GM19023 (cell line): Measurements from ENCODE around the gene SLC5A3.

ENCODE experiments used
- ATAC-seq: cut with Tn5 transposase; IDR thresholded peaks from one replicate; pipeline ENCODE4 v1.9.1; 2021; ENCODE audit warnings: mild to moderate bottlenecking, moderate library complexity; ENCODE audit not compliant: unreplicated experiment

Gene SLC5A3

DNA sequence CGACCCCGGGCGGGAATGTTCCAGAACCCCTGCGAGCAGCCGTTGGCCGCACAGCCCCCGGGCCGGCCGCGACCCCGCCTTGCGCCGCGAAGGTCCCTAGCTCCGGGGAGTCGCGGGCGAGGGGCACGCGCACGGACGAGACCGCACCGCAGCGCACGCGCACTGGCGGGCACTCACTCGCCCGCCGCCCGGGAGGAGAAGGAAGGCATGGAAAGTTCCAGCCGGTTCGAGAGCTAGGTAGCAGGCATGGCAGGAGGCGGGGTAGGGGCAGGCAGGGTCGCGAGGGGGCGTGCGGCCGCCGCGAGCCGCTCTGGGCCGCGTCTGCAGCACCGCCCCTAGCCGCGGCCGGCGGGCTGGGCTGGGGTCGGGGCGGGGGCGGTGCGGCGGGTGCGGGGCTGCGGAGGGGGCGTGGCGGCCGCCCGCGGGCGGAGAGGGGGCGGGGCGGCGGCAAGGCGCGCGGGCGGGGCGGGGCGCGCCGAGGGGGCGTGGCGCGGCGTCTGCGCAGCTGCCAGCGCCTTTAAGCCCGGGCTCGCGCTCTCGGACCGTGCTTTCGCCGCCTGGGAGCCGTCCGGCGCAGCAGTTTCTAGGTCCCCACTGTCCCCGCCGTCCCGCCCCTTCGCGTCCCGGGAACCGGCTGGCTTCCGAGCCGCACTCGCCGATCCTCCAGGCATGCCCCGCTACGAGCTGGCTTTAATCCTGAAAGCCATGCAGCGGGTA, at the start of gene SLC5A3, which contains the start of gene MRPS6:
Gene SLC5A3, plus strand, starts transcription at position 547 of the 717 bp plus-strand sequence. CDS start 21,621 bp downstream, outside the sequence.
Gene MRPS6, plus strand, starts transcription at position 547 of the 717 bp plus-strand sequence. Its CDS starts 123 bp downstream, at position 670.
- peak; percentile 78 for ATAC-seq

DNA sequence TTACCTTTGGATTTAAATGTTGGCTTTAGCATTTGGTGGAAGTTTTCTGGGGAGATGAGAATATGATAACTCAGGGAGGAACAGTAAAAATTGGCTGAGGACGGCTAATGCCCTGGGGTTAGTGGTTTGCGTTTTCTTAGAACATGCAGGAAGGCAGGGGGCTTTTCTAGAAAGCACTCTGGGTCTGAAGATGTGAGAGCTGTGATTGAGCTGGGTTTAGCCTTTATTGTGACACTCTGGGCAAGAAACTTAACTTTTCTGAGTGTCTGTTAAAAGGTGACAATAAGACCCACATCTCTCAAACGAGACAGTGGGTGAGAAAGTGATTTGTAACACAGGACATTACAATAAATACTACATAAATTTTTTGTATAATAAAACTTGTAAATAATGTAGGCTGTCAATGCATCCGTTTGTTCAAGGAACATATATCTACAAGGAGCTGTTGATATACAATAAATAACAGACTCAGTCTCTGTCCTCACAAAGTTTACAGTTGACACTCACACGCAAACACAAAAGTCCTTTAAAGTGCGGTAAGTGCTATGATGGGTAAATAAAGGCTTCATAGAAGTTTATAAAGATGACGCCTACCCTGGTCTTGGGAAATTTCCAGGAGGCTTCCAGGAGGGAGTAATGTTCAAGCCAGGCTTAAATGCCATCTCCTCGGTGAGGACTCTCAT, 49.5 kb upstream of the SLC5A3 start:
- ATAC-seq: no peak

- no peak for ATAC-seq
Observed at GRCh38 chr21:34024374-34024693, 49.0 kb upstream of the SLC5A3 start.

DNA sequence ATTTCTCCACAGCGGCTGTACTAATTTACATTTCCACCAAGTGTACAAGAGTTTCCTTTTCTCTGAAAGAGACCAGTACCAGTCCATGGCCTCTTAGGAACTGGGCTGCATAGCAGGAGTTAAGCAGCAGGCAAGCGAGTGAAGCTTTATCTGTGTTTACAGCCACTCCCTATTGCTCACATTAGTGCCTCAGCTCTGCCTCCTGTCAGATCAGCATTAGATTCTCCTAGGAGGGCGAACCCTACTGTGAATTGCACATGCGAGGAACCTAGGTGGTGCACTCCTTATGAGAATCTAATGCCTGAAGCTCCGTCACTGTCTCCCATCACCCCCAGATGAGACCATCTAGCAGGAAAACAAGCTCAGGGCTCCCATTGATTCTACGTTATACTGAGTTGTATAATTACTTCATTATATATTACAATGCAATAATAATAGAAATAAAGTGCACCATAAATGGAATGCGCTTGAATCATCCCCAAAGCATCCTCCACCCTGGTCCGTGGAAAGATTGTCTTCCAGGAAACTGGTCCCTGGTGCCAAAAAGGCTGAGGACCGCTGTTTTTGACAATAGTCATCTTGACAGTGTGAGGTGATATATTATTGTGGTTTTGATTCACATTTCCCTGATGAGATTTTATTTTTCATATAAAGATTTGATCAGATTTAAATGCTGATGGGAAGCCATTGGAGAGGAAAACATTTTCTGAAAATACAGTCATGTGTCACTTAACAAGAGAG, 45.5 kb upstream of the SLC5A3 start:
- no peak for ATAC-seq

DNA sequence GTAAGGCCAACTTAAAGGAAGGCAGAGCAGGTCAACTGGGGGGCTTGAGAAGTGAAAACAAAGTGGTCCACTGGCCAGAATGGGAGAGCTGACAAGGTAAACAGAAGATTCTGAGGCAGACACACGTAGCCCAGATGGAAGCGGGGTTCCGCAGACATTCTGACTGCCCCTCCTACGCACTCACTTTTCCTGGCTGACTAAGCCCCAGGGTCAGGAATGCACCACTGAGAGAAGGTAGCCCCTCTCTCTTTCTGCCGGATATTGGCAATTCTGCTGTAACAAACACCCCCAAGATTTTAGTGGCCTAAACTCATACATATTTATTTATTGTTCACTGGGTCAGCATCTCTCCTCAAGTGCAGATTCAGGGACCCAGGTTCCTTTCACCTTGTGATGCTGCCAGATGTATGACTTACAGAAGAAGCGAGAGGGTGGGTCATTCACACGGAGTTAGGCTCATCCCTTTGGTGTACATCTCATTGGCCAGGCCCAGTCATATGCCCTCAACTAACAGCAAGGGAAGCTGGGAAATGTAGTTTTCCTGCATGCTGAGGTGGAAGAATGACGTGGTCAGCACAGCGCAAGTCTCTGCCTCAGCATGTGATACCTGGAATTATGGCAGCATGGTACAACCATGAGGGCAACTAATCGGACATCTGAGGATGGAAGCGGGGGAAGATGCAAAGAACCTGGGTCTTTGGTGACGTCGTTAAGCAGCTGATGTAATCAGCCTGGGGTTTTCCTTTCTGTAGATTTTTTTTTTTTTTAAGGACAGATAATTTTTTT, 43.4 kb upstream of the SLC5A3 start:
- ATAC-seq: peak; percentile 92

DNA sequence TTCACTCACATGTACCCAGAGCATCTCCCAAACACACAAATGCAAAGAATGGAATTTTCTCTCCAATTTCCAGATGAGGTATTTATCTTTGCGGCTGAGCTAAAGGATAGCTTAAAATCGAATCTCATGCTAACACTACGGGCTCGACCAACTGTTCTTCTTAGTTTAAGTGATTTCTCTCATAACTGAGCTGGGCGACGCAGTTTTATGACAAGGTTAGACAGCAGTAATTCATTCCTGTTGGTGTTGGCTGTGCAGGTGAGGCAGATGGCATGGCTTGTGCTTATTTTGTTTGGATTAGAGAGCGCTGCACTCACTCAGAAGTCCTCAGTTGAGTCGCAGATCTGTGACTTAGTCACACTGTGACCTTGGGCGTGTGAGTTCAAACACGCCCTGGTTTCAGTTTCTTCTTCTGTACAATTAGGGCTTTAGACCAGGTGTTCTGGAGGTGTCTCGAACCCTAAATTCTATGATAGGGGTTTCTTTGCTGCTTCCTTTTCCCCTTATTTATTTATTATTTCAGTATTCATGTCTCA, 41.5 kb upstream of the SLC5A3 start:
- ATAC-seq: no peak

DNA sequence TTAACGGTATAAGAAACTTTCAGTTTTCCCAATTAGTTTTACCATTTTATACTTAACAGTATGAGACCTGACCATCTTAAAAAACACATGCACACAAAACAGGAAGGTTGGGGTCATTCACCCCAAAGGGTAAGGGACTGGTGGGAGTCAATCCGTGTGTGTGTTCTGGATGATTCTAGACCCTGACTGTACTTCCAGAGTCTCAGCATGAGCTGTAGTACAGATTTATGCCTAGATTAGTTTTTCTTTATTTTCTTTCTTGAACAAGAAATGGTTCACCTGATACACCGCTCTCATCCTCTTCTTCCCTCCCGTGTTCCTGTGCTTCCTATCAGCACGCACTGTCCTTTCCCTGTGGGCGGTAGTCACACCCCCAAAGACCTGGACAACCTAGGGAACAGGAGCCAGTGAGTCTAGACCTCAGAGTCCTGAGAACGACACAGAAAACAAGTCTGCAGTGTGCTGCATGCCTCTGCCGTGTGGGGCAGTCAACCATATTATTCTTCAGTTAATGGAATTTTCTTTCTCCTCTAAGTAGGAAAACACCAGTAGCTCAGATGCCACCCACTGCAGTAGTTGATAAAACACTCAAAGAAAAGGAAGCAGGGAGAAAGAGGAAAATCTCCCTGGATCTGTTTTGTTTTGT, 38.9 kb upstream of the SLC5A3 start:
- ATAC-seq: no peak

DNA sequence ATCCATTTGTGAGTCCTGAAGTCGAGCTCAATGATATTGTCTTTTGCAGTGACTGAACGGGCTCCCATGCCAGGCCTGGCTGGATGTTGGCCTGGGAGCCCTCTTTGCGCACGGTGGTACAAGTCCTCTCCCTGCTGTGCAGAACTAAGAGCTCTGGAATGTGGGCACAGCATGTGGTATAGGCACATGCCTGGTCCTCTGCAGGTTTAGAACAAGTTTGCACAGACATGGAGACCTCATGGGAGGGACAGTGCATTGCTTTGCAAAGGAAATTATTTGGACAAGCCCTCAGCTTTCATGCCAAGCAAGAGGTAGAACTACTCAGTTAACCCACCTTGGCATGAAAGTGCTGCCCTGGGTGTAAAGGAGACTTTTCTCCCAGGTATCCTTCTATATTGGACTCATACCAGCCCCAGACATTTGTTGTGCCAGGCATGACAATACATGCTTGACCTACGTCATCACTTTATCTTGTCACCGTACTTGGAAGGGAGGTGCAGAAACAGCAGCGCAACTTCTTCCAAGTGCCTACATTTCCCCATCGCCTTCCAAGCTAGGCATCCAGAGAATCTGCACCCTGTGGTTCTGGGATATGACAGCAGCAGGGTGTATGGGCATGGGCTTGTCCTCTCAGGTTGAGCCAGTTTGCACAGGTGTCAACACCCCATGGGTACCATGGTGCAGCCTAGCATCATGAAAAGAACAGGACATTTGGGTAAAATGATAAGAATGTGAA, 37.6 kb upstream of the SLC5A3 start:
- ATAC-seq: no peak

GRCh38 chr21:34037009-34037795, 36.2 kb upstream of the SLC5A3 start:
- ATAC-seq: no peak

DNA sequence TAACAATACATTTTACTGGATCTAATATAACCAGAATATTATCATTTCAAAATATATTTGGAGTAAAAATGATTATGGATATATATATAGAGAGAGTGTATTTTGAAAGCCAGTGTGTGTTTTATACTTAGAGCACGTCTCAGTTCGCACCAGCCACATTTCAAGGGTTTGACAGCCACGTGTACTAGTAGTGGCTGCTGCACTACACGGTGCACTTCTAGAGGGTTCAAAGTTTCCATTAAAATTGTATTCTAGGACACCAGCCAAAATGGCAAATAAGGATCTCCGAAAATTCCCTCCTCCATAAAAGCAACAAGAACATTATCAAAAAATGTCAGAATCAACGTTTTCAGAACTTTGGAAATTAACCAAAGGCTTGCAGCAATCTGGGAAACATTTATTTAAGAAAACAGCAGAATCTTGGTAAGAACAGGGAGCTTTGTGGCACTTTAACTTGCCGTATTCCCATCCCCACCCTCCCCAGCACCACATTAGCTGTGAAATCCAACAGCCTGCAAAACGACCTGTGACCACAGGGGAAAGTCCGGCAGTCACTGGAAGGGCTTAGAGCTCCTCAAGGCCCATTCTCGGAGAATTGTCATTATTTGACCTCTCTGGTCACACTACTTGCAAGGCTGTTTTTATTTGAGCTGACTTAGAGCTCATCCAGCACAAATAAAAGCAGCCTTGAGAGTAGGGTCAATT, 33.5 kb upstream of the SLC5A3 start:
- no peak for ATAC-seq

DNA sequence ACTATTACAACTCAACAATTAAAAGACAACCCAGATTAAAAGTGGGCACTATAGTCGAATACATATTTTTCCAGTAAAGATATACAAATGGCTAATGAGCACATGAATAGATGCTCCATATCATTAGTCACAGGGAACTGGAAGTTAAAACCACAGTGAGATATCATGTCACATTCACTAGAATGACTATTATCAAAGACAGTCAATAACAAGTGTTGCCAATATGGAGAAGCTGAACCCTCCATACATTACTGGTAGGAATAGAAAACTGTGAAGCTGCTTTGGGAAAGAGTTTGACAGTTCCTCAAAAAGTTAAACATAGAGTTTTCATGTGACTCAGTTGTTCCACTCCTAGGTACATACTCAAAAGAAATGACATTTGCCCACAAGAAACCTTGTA, 30.6 kb upstream of the SLC5A3 start:
- no peak for ATAC-seq

GRCh38 chr21:34043333-34043732, 30.0 kb upstream of the SLC5A3 start:
- no peak for ATAC-seq

- no peak for ATAC-seq
Observed at GRCh38 chr21:34046917-34047316, 26.5 kb upstream of the SLC5A3 start.

GRCh38 chr21:34047835-34048234, 25.5 kb upstream of the SLC5A3 start:
- ATAC-seq: no peak

GRCh38 chr21:34052171-34052570, 21.2 kb upstream of the SLC5A3 start:
- ATAC-seq: no peak

DNA sequence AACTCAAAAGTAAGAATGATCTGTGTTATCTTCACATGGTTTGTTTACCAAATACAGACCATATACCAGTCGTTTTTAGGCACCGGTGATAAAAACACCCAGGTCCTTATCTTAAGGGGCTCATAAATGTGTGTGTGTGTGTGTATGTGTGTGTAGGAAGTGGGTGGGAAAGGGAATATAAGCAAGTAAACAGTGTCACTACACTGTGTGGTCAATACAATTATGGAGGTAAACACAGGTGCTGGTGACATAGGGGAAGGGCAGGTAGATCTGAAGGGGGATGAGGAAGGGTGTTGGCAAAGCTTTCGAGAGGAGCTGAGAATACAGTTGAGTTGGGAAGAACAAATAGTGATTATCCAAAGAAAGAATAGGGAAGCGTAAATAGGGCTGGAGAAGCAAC, 19.1 kb upstream of the SLC5A3 start:
- ATAC-seq: no peak

DNA sequence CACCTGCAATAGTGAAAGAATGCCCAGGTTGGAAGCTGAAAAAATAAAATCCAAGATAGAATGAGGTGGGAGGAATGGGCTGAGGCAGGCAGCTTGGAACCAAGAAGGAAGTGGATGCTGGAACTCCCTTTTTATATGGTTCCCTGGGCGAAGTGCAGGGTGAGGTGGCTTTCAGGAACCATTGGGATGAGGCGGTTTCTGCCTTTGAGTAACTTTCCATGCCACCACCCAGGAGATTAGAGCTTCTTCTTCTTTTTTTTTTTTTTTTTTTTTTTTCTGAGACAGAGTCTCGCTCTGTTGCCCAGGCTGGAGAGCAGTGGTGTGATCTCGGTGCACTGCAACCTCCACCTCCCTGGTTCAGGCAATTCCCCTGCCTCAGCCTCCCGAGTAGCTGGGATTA, 17.8 kb upstream of the SLC5A3 start:
- no peak for ATAC-seq

DNA sequence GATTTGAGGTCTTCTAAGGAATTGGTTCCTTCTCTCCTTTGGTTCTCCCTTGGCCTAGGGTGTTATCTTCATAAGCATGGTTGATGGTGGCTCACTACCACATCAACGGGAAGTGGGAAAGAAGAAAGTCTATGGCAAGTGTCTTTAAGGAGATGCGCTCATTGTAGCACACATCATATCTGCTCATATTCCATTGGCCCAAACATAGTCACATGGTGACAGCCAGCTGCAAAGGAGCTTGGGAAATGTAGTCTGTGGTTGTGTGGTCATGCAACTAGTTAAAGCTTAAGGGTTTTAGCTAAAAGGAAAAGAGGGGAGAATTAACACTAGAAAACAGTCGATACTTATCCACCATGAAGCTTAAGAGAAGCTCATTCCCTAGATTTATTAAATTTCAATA, 11.4 kb upstream of the SLC5A3 start:
- no peak for ATAC-seq
